Measurements from ENCODE around the gene GOLGA7B.

GOLGA7B gene

GRCh38 chr10:97869091-97870042 lies 19.7 kb downstream of the GOLGA7B start:
- no peak for FAIRE-seq

- FAIRE-seq: no peak
Observed at GRCh38 chr10:97870990-97871389, 21.3 kb downstream of the GOLGA7B start.

GRCh38 chr10:97873569-97873968 lies 23.9 kb downstream of the GOLGA7B start:
- no peak for FAIRE-seq

GRCh38 chr10:97874332-97874731 lies 24.7 kb downstream of the GOLGA7B start:
- FAIRE-seq: no peak

GRCh38 chr10:97875391-97875790 lies 25.7 kb downstream of the GOLGA7B start:
- FAIRE-seq: no peak

GRCh38 chr10:97876402-97876801 lies 26.8 kb downstream of the GOLGA7B start:
- no peak for FAIRE-seq

GRCh38 chr10:97879241-97879640 lies 29.6 kb downstream of the GOLGA7B start:
- no peak for FAIRE-seq

GRCh38 chr10:97880109-97880508 lies 30.5 kb downstream of the GOLGA7B start:
- no peak for FAIRE-seq

GRCh38 chr10:97882142-97883091 lies 32.8 kb downstream of the GOLGA7B start:
- FAIRE-seq: no peak

- FAIRE-seq: no peak
Observed at GRCh38 chr10:97883092-97883485, 33.4 kb downstream of the GOLGA7B start.

GRCh38 chr10:97886286-97886685 lies 36.6 kb downstream of the GOLGA7B start:
- FAIRE-seq: no peak

- no peak for FAIRE-seq
Observed at GRCh38 chr10:97887399-97887798, 37.8 kb downstream of the GOLGA7B start.

GRCh38 chr10:97888134-97888533 lies 38.5 kb downstream of the GOLGA7B start:
- FAIRE-seq: no peak

GRCh38 chr10:97888641-97889262 lies 39.1 kb downstream of the GOLGA7B start:
- FAIRE-seq: no peak

GRCh38 chr10:97889461-97890265 lies 40.0 kb downstream of the GOLGA7B start:
- FAIRE-seq: no peak

GRCh38 chr10:97891497-97892167 lies 42.0 kb downstream of the GOLGA7B start:
- FAIRE-seq: no peak

GRCh38 chr10:97892506-97892905 lies 42.9 kb downstream of the GOLGA7B start:
- FAIRE-seq: no peak

- no peak for FAIRE-seq
Observed at GRCh38 chr10:97892939-97893338, 43.3 kb downstream of the GOLGA7B start.

- no peak for FAIRE-seq
Observed at GRCh38 chr10:97894092-97894491, 44.4 kb downstream of the GOLGA7B start.

GRCh38 chr10:97895084-97895483 lies 45.4 kb downstream of the GOLGA7B start:
- no peak for FAIRE-seq

GRCh38 chr10:97895915-97896314 lies 46.3 kb downstream of the GOLGA7B start:
- no peak for FAIRE-seq
